ENCODE results near the gene COBL.

COBL gene

GRCh38 chr7:51069411-51070083 lies 247.1 kb downstream of the COBL start:
- DNase-seq, result no peak

DNA sequence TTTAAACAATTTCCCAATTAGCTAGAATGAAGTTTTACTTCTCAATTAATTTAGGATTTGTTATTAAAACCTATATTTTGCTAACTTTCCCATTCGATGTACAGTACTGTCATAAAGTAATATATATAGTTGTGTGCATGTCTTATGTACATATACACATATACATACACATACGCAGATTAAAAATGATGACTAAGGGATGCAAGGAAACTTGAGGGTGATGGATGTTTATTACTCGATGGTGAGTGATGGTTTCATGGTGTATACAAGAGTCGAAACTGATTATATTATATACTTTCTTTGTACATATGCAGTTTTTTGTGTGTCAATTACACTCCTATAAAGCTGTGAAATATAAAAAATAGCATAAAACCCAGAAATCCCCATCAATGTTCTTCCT lies 248.2 kb downstream of the COBL start:
- no peak for DNase-seq

DNA sequence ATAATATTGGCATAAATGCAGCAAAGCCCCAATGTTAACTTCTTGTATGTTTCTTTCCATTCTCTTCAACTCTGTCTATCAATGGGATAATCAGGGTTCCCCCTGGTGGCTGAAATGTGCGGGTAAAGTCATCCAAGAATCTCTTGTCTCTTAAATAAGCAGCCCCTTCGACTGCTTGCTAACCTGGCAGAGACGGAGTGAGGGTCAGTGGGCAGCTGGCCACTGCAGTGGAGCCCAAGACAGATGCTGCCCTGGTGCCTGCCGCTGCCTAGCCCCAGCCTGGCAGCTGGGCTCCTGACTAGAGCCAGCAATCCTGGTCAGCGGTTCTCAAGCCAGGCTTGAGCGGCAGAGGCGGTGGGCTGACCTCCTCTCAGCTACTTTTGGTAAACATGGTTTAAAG lies 248.9 kb downstream of the COBL start:
- DNase-seq, result peak; percentile 11

DNA sequence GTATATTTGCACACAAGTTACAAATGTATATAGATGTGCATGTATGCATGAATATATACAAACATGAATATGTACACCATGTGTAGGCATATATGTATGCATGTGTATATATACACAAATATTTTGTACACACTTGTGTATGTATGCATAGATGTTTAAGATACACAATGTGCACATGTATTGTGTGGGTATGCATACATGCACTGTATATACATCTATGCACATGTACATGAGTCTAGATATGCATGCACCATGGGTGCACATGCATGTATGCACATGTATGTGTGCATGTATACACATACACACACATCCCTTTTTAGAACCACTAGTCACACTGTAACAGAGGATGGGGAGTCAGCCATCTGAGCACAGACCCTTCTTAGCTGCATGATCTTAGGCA lies 249.4 kb downstream of the COBL start:
- no peak for DNase-seq

GRCh38 chr7:51066405-51066882 lies 250.2 kb downstream of the COBL start:
- no peak for DNase-seq

DNA sequence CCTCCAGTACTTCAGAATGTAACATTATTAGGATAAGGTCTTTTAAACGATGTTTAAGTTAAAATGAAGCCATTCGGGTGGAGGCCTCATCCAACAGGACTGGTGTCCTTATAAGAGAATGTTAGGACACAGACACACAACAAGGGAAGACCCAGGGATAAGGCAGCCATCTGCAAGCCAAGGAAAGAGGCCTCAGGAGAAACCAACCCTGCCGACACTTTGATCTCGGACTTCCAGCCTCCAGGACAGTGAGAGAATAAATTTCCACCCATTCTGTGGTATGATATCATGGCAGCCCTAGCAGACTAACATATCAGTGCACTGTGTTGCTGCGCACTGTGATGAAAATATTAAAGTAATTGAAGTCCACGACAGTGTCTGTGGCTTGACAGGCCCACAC lies 250.8 kb downstream of the COBL start:
- DNase-seq, result no peak

- no peak for DNase-seq
Observed at GRCh38 chr7:51064688-51065087, 251.9 kb downstream of the COBL start.

GRCh38 chr7:51062222-51062987 lies 254.2 kb downstream of the COBL start:
- no peak for DNase-seq

DNA sequence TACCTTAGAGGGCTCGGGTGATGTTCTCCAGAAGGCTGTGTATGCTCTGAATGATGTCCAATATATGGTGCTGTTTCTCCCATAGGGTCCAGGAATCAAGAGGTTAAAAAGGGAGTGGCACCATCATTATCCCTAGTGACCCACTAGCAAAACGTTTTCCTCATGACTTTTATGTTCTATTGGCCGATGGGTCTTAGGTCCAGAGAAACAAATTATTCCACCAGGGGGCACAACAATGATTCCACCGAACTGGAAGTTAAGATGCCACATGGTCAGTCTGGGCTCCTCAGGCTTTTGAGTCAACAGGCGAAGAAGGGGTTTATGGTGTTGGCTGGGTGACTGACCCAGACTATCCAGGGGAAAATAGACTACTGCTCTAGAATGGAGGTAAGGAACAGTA lies 256.1 kb downstream of the COBL start:
- no peak for DNase-seq

DNA sequence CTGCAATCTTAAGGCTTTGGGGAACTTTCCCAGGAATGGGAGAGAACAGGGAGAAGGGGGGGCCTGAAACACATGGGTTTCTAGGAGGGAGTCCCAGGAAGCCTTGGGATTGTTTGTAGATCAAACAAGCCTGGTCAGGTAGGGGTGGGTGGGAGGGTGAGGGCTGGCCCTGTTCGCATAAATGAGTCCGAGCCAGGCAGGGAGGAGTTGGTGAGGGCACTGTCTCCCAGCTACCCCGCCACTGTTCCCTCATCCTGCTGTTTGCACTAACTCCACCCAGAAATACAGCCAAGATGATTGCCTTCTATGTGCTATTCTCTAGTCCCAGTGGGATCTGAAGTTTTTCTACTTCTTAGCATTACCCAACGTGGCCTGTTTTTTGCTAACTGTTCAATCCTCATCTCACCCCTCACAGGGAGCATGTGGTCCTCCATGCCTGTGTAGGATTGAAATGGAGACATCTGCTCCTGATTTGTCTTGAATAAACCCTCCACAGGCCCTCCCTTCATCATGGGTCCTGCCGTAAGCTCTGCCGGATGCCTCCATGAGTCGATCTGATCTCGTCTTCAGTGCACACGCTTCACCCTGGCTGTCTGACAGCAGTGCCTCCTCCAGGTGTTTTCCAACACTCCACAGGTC lies 257.0 kb downstream of the COBL start:
- DNase-seq, result no peak

DNA sequence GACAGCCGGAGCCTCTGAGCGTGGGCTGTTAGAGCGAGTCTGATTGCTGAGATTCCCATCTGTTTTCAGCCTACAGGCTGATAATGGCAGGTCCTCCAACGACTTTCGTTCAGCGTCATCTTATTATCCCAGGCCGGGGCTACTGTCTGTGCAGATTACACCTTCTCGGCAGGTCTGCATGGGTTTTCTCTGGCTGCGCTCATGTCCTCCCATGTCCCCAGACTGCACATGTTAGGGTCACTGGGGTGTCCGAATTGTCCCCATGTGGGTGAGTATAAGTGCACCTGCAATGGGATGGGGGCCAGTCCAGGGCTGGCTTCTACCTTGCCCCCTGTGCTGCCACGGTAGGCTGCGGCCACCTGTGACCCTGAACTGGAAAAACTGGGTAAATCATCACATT lies 257.8 kb downstream of the COBL start:
- DNase-seq, result no peak

GRCh38 chr7:51055039-51055840 lies 261.4 kb downstream of the COBL start:
- no peak for DNase-seq

GRCh38 chr7:51054231-51054630 lies 262.4 kb downstream of the COBL start:
- DNase-seq, result no peak

- DNase-seq, result no peak
Observed at GRCh38 chr7:51053160-51053925, 263.3 kb downstream of the COBL start.

DNA sequence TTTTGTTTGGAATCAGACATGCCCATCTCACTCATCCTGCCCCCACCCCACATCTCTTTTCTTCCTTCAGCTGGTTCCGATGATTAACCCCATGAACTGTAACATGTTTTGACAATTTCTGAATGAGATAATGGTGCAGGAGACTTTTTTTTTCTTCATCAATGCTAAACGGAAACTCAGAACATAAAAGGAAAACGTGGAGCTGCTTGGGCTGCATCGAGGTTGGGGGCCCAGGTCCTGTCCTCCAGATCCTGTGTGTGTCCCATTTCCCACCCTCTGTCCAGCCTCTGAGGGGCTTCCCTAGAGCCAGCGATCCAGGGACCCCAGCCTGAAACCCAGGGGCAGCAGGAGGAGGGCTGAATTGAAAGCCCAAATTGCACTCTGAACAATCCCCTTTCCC lies 270.1 kb downstream of the COBL start:
- DNase-seq, result no peak

DNA sequence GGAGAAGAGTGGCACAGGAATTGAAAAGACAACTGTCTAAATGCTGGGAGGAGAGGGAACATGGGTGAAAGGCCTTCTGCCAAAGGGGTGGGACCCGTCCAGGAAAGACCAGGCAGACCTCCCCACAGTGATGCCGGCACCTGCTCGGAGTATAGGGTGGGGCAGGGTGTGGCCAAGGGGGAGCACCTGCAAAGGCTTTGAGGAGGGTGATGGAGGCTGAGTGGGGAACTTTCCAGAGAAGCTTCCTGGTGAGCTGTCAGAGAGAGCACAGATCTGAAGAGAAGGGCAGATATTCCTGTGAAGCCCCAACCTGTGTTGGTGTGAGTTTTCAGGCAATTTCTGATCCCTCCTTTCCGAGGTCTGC lies 270.5 kb downstream of the COBL start:
- DNase-seq, result no peak

DNA sequence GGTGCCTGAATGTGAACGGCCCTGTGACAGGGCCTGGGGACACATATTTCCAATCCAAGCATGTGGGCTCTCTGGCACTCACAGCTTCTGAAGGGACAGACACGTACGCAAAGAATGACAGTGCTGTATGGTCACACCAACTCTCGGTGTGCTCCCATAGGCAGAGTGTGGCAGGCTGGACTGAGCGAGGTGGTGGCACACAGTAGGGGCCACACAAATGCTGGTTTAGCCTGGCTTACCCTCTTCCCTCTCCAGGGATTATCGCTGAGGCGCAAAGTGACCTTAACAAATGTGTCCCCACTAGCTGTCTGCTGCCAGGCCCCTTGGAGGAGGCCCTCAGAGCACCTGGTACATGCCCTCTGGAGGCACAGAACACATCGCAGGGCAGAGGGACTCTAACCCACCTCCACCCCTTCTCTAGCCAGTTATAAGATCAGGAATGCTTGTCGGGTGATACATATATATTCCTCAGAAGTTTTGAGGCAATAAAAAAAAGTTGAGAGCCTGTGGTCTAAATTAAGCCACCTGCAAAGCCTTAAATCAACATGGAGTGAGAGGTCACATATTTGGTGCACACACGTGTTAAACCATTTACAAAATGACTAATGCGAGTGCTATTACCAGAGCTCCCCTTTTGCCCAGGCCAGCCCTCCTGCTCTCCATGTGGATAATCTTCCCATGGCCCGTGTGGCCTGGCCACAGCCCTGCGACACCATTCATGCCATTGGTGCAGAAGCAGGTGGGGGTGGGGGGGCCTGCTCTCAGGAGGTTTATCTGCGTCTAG lies 271.1 kb downstream of the COBL start:
- no peak for DNase-seq

DNA sequence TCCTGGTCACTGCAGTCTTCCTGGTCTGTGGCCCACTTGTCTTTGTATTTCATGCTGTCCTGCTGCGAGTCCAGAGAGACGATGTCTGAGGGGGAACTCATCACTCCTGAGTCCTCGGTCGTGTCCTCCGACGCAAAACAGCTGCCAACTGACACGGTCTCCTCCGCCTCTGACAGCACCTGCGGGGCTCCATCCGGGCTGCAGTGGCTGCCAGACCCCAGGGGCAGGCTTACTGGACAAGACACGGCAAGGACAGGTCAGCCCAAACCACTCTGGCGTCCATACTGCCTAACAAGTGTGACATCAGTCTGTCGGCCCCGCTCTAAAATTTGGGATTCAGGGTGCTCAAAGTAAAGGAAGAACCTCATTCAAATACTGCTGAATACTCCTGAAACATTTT lies 273.1 kb downstream of the COBL start:
- DNase-seq, result no peak

- DNase-seq, result no peak
Observed at GRCh38 chr7:51040787-51041186, 275.8 kb downstream of the COBL start.

DNA sequence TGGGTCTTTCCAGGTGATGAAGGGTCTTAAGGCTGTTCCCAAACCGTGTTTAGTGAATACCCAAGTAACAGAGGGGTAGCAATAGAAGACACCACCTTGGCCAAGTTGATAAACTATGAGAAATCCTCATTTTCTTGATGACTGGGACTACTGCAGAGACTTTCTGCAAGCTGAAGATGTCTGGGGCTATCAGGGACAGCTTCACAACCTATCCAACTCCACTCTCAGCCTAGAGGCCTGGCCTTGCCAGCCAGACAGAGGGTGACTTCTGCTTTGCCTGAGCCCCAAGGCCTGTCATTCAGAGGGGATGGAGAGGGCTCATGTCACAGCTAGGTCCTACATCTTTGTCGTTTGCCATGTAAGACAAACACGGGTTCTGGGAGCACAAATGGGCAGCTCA lies 278.0 kb downstream of the COBL start:
- DNase-seq, result no peak

DNA sequence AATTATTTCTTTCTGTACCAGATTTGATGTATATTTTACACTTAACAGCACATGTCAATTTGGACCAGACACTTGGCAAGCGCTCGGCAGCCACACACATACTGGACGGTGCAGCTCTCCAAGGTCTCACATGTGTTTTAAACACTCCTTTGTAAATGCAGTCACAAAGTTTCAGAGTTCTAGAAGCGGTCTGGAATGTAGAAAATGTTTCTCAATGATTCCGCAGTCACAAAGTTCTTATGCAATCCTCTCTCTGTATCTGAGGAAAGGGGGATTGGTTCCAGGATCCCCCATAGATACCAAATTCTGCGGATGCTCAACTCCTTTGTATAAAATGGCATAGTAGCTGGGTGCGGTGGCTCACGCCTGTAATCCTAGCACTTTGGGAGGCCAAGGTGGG lies 280.9 kb downstream of the COBL start:
- DNase-seq, result no peak

Measured in CD4-positive, alpha-beta T cell treated with Interferon gamma for 1 hour (primary cell).